K562 (cell line): Measurements from ENCODE around the gene DYRK1A. TPM values are rescaled to one million over a fixed set of nuclear protein-coding genes. Genes with fewer than 3 reads are reported as not detected.
A peak's percentile ranks its signal among the peaks of the same experiment; 100 is the strongest.

Source experiments
- BACH1 ChIP-seq: fragments of 200-800 bp; sonication (Bioruptor generic); IDR thresholded peaks from 2 replicates; pipeline ENCODE4 v1.6.1; 2016; ENCODE audit warnings: missing genetic modification characterization, missing compliant biosample characterization
- CBX1 ChIP-seq: sonication (generic); IDR thresholded peaks from 2 replicates; pipeline ENCODE4 v1.6.1; 2016; ENCODE audit warnings: antibody characterized with exemption, low read depth, mild to moderate bottlenecking
- CLOCK ChIP-seq: fragments of 250-450 bp; sonication (Bioruptor Pico); IDR thresholded peaks from 2 replicates; pipeline ENCODE4 v1.4.0; 2020; ENCODE audit warnings: mild to moderate bottlenecking, moderate library complexity, borderline replicate concordance
- DPF2 ChIP-seq: fragments of 450-650 bp; IDR thresholded peaks from 2 replicates; pipeline ENCODE4 v1.6.1; 2016
- EP300 ChIP-seq: IDR thresholded peaks from 2 replicates; pipeline ENCODE4 v1.6.1; 2012; ENCODE audit warnings: low read length, improper control_type of control experiment
- GABPA ChIP-seq: fragments of 200-800 bp; sonication (Bioruptor generic); conservative IDR thresholded peaks from 2 replicates; pipeline ENCODE4 v1.6.1; 2016; ENCODE audit warnings: low read depth, missing genetic modification characterization, missing compliant biosample characterization
- GTF2E2 ChIP-seq: fragments of 200-800 bp; sonication (Bioruptor generic); IDR thresholded peaks from 2 replicates; pipeline ENCODE4 v1.6.1; 2016; ENCODE audit warnings: missing genetic modification characterization, missing compliant biosample characterization
- JUND ChIP-seq, 2 experiments: IDR thresholded peaks; 2 replicates in 1 of 2; 3 replicates in 1 of 2; pipeline ENCODE4 v1.6.1; 2011; ENCODE audit warnings: borderline replicate concordance in 2 of 2, low read depth in 2 of 2, low read length in 2 of 2, improper control_type of control experiment in 1 of 2, missing biosample characterization in 1 of 2, missing genetic modification characterization in 1 of 2, missing genetic modification reagents in 1 of 2
- KDM5B ChIP-seq: fragments of 200-600 bp; sonication (generic); IDR thresholded peaks from 2 replicates; pipeline ENCODE4 v1.6.1; 2012; ENCODE audit warnings: low read depth, mild to moderate bottlenecking, moderate library complexity, low read length, control low read depth, inconsistent platforms; ENCODE audit not compliant: insufficient replicate concordance
- MAFK ChIP-seq: IDR thresholded peaks from 2 replicates; pipeline ENCODE4 v1.6.1; 2011; ENCODE audit warnings: low read length, improper control_type of control experiment
- MYBL2 ChIP-seq, 2 experiments: fragments of 450-650 bp in 1 of 2; sonication (generic) in 1 of 2; formaldehyde crosslinking in 1 of 2; IDR thresholded peaks; 2 replicates each; pipeline versions ENCODE4 v1.6.1 to v1.8.1; 2017 to 2022; ENCODE audit warnings: borderline replicate concordance in 1 of 2, inconsistent platforms in 1 of 2, low read depth in 1 of 2, mild to moderate bottlenecking in 1 of 2, missing genetic modification reagents in 1 of 2, moderate library complexity in 1 of 2
- PHF8 ChIP-seq: fragments of 200-600 bp; sonication (generic); IDR thresholded peaks from 2 replicates; pipeline ENCODE4 v1.6.1; 2012; ENCODE audit warnings: mixed run types, mild to moderate bottlenecking, inconsistent platforms, low read length, moderate library complexity, borderline replicate concordance
- POU5F1 ChIP-seq: fragments of 150-350 bp; IDR thresholded peaks from 2 replicates; pipeline ENCODE4 v1.6.1; 2014; ENCODE audit warnings: borderline replicate concordance, low read length, low read depth, mild to moderate bottlenecking; ENCODE audit not compliant: partially characterized antibody
- RCOR1 ChIP-seq, 2 experiments: IDR thresholded peaks; 2 replicates each; pipeline ENCODE4 v1.6.1; 2012; ENCODE audit warnings: low read depth in 2 of 2, low read length in 2 of 2, borderline replicate concordance in 1 of 2, improper control_type of control experiment in 1 of 2
- TRIM28 ChIP-seq: fragments of 450-650 bp; IDR thresholded peaks from 2 replicates; pipeline ENCODE4 v1.6.1; 2017
- USF1 ChIP-seq: sonication (generic); formaldehyde crosslinking; IDR thresholded peaks from 2 replicates; pipeline ENCODE4 v1.9.0; 2022; ENCODE audit warnings: mild to moderate bottlenecking, missing genetic modification reagents
- XRCC4 ChIP-seq: IDR thresholded peaks from one replicate; pipeline ENCODE4 v1.6.1; 2011; ENCODE audit not compliant: insufficient read depth, insufficient read length; ENCODE audit errors: extremely low read depth
- ZNF444 ChIP-seq: fragments of 250-450 bp; sonication (Bioruptor Pico); IDR thresholded peaks from 2 replicates; pipeline ENCODE4 v1.4.0; 2020; ENCODE audit warnings: mild to moderate bottlenecking, moderate library complexity
- ZNF668 ChIP-seq: fragments of 250-450 bp; sonication (Bioruptor Pico); IDR thresholded peaks from 2 replicates; pipeline ENCODE4 v1.8.0; 2022; ENCODE audit warnings: mild to moderate bottlenecking, inconsistent platforms
- polyA plus RNA-seq, 8 experiments: library from polyadenylated mRNA; depleted of rRNA in 4 of 8; stranded (reverse) in 5 of 8; unstranded in 3 of 8; fragments of >200 nt; fragmentation: Nextera tagmentation in 2 of 8; fragmentation: Illumina TruSeq in 1 of 8; extraction: Ambion mirVana in 2 of 8; extraction: Trizol in 1 of 8; gene quantifications; 2 replicates each; pipeline versions ENCODE4 v1.2.1 to v1.2.3, GENCODE V29; 2011 to 2014; ENCODE audit warnings: inconsistent platforms in 1 of 8, missing spikeins in 1 of 8
- total RNA-seq, 7 experiments: library from RNA; depleted of rRNA in 6 of 7; stranded (reverse); fragments of >200 nt in 6 of 7; fragmentation: Illumina TruSeq in 2 of 7; extraction: Trizol in 2 of 7; gene quantifications; 2 replicates each; pipeline versions ENCODE4 v1.2.1 to v1.2.3, GENCODE V29; 2011 to 2021; ENCODE audit warnings: low replicate concordance in 1 of 7

DYRK1A gene
- total and polyA plus RNA-seq, 9 of the 15 experiments (the other 6 are each of a cell fraction or from before 2014, with no cell fraction given) = 3.7 to 64.8 (median 42.3) TPM

DNA sequence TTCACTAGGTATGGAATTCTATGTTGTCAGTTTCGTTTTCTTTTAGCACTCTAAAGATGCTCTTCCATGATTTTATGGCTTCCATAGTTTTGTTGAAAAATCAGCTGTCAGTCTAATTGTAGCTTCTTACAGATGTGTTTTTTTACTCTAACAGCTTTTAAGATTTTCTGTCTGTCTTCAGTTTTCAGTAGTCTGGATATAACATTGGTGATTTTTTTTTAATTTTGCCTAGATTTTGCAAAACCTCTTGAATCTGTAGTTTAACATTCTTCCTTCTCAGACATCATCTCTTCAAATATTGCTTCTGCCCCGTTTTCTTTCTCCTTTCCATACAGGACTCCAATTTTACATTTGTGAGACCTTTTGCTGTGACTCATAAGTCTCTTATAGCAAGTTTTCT lies 17.9 kb upstream of the DYRK1A start (continued):
- TF ChIP-seq POU5F1 (no peak), RCOR1 (IDR thresholded peaks at IDR 0.05; ENCODE audit: borderline replicate concordance in 1 of 2, low read depth in 2 of 2, low read length in 2 of 2) (peak in 1 of 2 experiments; percentile 65; a peak in 2 of 4 replicates), PHF8 (no peak), GABPA (tag) (no peak), CLOCK (no peak), BACH1 (no peak), MAFK (no peak), TRIM28 (peak; percentile 100), USF1 (CRISPR knock-in tag) (no peak), EP300 (peak; percentile 52), XRCC4 (no peak), JUND (IDR thresholded peaks at IDR 0.05; ENCODE audit: borderline replicate concordance, low read depth, low read length) (0 out of 2 replicates have a peak, but pooled peaks have one; percentile 13), JUND (tag; IDR thresholded peaks at IDR 0.05; ENCODE audit: borderline replicate concordance, low read depth, low read length) (0 out of 3 replicates have a peak, but pooled peaks have one; percentile 33), KDM5B (no peak), GTF2E2 (tag) (no peak), DPF2 (peak; percentile 29; the same call in 1 of the 2 replicates), ZNF444 (no peak), MYBL2 (IDR thresholded peaks at IDR 0.05; ENCODE audit: low read depth) (no peak; the same call in 1 of the 2 replicates), MYBL2 (CRISPR knock-in tag; IDR thresholded peaks at IDR 0.05; ENCODE audit: borderline replicate concordance) (no peak), CBX1 (peak; percentile 82; the same call in 1 of the 2 replicates), ZNF668 (CRISPR knock-in tag) (no peak)
